HEK293T (cell line): Measurements from ENCODE around the gene RNF213.

Experiments used
- CTBP1 ChIP-seq: fragments of 450-650 bp; IDR thresholded peaks from 2 replicates; pipeline ENCODE4 v1.6.1; 2016; ENCODE audit warnings: borderline replicate concordance
- HDGF ChIP-seq: fragments of 450-650 bp; IDR thresholded peaks from 2 replicates; pipeline ENCODE4 v1.6.1; 2017; ENCODE audit warnings: antibody characterized with exemption, borderline replicate concordance
- L3MBTL2 ChIP-seq: fragments of 450-650 bp; conservative IDR thresholded peaks from 2 replicates; pipeline ENCODE4 v1.6.1; 2016; ENCODE audit warnings: mild to moderate bottlenecking
- LEF1 ChIP-seq: fragments of 450-650 bp; IDR thresholded peaks from 2 replicates; pipeline ENCODE4 v1.6.1; 2017; ENCODE audit warnings: mild to moderate bottlenecking, borderline replicate concordance
- SP1 ChIP-seq: fragments of 450-650 bp; IDR thresholded peaks from 2 replicates; pipeline ENCODE4 v1.6.1; 2017
- ZNF384 ChIP-seq: fragments of 450-650 bp; IDR thresholded peaks from 2 replicates; pipeline ENCODE4 v1.6.1; 2016

DNA sequence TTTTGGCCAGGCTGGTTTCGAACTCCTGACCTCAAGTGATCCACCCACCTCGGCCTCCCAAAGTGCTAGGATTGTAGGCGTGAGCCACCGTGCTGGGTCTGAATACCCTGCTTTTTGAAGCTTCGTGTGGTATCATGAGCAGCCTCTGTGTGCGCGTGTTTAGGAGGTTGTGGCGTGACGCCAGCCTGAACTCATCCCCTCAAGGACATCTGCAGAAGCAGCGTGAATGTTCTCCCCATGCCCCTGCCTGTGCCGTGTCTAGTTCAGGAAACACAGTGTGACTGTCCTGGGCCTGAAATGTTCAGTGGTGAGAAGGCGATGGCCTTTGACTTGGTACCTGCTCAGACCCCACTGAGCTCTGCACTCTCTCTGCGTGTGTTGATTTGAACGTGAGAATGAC, 35.6 kb downstream of the RNF213 start:
- no peak for TF ChIP-seq HDGF
- TF ChIP-seq SP1 = no peak
- no peak for TF ChIP-seq ZNF384
- no peak for TF ChIP-seq L3MBTL2
- no peak for TF ChIP-seq CTBP1
- no peak for TF ChIP-seq LEF1
